ENCODE measurements around the gene DCHS2.
"Not testable (repeated sequence)": the region's sequence is repeated elsewhere in the genome, so short reads cannot be mapped to it uniquely, and the experiment has no call there.

DCHS2 gene

GRCh38 chr4:154304679-154305078, 186.9 kb downstream of the DCHS2 start:
- DNase-seq (ENCODE audit: low read depth, low spot score) = no peak

GRCh38 chr4:154294652-154295350, 196.8 kb downstream of the DCHS2 start:
- H3K4me3 ChIP-seq (ENCODE audit: low read length) = no peak overlapping the region
- DNase-seq (ENCODE audit: low read depth, low spot score) = no peak

More at GRCh38 chr4:154304679-154305078, 186.9 kb downstream of the DCHS2 start:
- H3K4me3 ChIP-seq (ENCODE audit: low read length) = no peak overlapping the region

- DNase-seq (ENCODE audit: low read depth, low spot score) = no peak
- H3K4me3 ChIP-seq (ENCODE audit: low read length) = no peak overlapping the region
Measured at GRCh38 chr4:154293427-154293826, 198.2 kb downstream of the DCHS2 start.

GRCh38 chr4:154292589-154292988, 199.0 kb downstream of the DCHS2 start:
- no peak overlapping the region for H3K4me3 ChIP-seq (ENCODE audit: low read length)
- no peak for DNase-seq (ENCODE audit: low read depth, low spot score)

GRCh38 chr4:154277172-154277571, 214.4 kb downstream of the DCHS2 start:
- no peak overlapping the region for H3K4me3 ChIP-seq (ENCODE audit: low read length)
- DNase-seq (ENCODE audit: low read depth, low spot score) = no peak

GRCh38 chr4:154276496-154276895, 215.1 kb downstream of the DCHS2 start:
- H3K4me3 ChIP-seq (ENCODE audit: low read length) = no peak overlapping the region
- no peak for DNase-seq (ENCODE audit: low read depth, low spot score)

- no peak overlapping the region for H3K4me3 ChIP-seq (ENCODE audit: low read length)
- DNase-seq (ENCODE audit: low read depth, low spot score) = no peak
Measured at GRCh38 chr4:154254999-154255398, 236.6 kb downstream of the DCHS2 start.

- H3K4me3 ChIP-seq (ENCODE audit: low read length) = no peak overlapping the region
- DNase-seq (ENCODE audit: low read depth, low spot score) = no peak
Measured at GRCh38 chr4:154234576-154234975, 257.0 kb downstream of the DCHS2 start.

- no peak for DNase-seq (ENCODE audit: low read depth, low spot score)
- no peak overlapping the region for H3K4me3 ChIP-seq (ENCODE audit: low read length)
Measured at GRCh38 chr4:154231806-154232478, 259.7 kb downstream of the DCHS2 start.

- no peak overlapping the region for H3K4me3 ChIP-seq (ENCODE audit: low read length)
- DNase-seq (ENCODE audit: low read depth, low spot score) = no peak
Measured at GRCh38 chr4:154230723-154231122, 260.9 kb downstream of the DCHS2 start.

- no peak overlapping the region for H3K4me3 ChIP-seq (ENCODE audit: low read length)
- no peak for DNase-seq (ENCODE audit: low read depth, low spot score)
Measured at GRCh38 chr4:154230091-154230490, 261.5 kb downstream of the DCHS2 start.

GRCh38 chr4:154222875-154223274, 268.7 kb downstream of the DCHS2 start:
- DNase-seq (ENCODE audit: low read depth, low spot score) = no peak
- H3K4me3 ChIP-seq (ENCODE audit: low read length) = no peak overlapping the region

GRCh38 chr4:154218051-154218450, 273.5 kb downstream of the DCHS2 start:
- H3K4me3 ChIP-seq (ENCODE audit: low read length) = no peak overlapping the region
- no peak for DNase-seq (ENCODE audit: low read depth, low spot score)

- DNase-seq (ENCODE audit: low read depth, low spot score); H3K4me3 ChIP-seq (ENCODE audit: low read length): not testable (repeated sequence)
Measured at GRCh38 chr4:154217384-154217783, 274.2 kb downstream of the DCHS2 start.

- DNase-seq (ENCODE audit: low read depth, low spot score) = no peak
Measured at GRCh38 chr4:154211506-154211905, 280.1 kb downstream of the DCHS2 start.

GRCh38 chr4:154208424-154208823, 283.2 kb downstream of the DCHS2 start:
- DNase-seq (ENCODE audit: low read depth, low spot score) = no peak
- no peak overlapping the region for H3K4me3 ChIP-seq (ENCODE audit: low read length)

More at GRCh38 chr4:154211506-154211905, 280.1 kb downstream of the DCHS2 start:
- H3K4me3 ChIP-seq (ENCODE audit: low read length) = no peak overlapping the region

GRCh38 chr4:154205471-154205870, 286.1 kb downstream of the DCHS2 start:
- no peak overlapping the region for H3K4me3 ChIP-seq (ENCODE audit: low read length)
- no peak for DNase-seq (ENCODE audit: low read depth, low spot score)

- DNase-seq (ENCODE audit: low read depth, low spot score) = no peak
- no peak overlapping the region for H3K4me3 ChIP-seq (ENCODE audit: low read length)
Measured at GRCh38 chr4:154194649-154195048, 296.9 kb downstream of the DCHS2 start.

- DNase-seq (ENCODE audit: low read depth, low spot score) = no peak
- no peak overlapping the region for H3K4me3 ChIP-seq (ENCODE audit: low read length)
Measured at GRCh38 chr4:154192585-154192984, 299.0 kb downstream of the DCHS2 start.

- no peak for DNase-seq (ENCODE audit: low read depth, low spot score)
- no peak overlapping the region for H3K4me3 ChIP-seq (ENCODE audit: low read length)
Measured at GRCh38 chr4:154189346-154189745, 302.3 kb downstream of the DCHS2 start.

GRCh38 chr4:154186888-154187287, 304.7 kb downstream of the DCHS2 start:
- DNase-seq (ENCODE audit: low read depth, low spot score) = no peak
- H3K4me3 ChIP-seq (ENCODE audit: low read length) = no peak overlapping the region

All from Jurkat, Clone E6-1 (cell line).